ENCODE results near the gene NADK2. TPM values are rescaled to one million over a fixed set of nuclear protein-coding genes. Genes with fewer than 3 reads are reported as not detected.

NADK2 gene
- polyA plus RNA-seq, 1 of the 3 experiments (the other 2 are of a cell fraction) = 7.6 TPM

GRCh38 chr5:36230151-36230790, 11.5 kb downstream of the NADK2 start:
- no peaks in the 10 kb centered on the region for H4K20me1 ChIP-seq (ENCODE audit: insufficient read depth)
- no peak overlapping the region for H3K4me2 ChIP-seq
- ChIA-PET CTCF (interaction anchor here (0.9 to 3.5 kb wide), 5 partner anchors 11 to 151 kb away, joined by 3 to 15 read pairs (median 4); partner anchors contain the start of gene NADK2), POLR2A (interaction anchor here (1.1 kb wide), 1 partner anchor 11 kb away, joined by 3 read pairs; no protein-coding TSS in a partner anchor)
- 96% methylated on average over 1 of the region's 1 CpG for WGBS (ENCODE audit: low lambda C conversion rate)
- H3K9me2 ChIP-seq = no peaks in the 10 kb centered on the region
- peaks cover 27% of the 10 kb centered on the region; the same call in 1 of the 2 replicates for H3K79me2 ChIP-seq (ENCODE audit: insufficient read depth)
- no peaks in the 10 kb centered on the region for H3K9me3 ChIP-seq
- no peak overlapping the region for H3K4me3 ChIP-seq (ENCODE audit: low read depth in 2 of 2, low read length in 1 of 2)
- H3K27me3 ChIP-seq (ENCODE audit: insufficient read depth) = no peaks in the 10 kb centered on the region
- no peak for TF ChIP-seq EP300 (IDR thresholded peaks at IDR 0.05; ENCODE audit: borderline replicate concordance in 1 of 2, low read depth in 1 of 2, low read length in 1 of 2)
- no peak for TF ChIP-seq USF2 (IDR thresholded peaks at IDR 0.05; ENCODE audit: borderline replicate concordance, low read depth, low read length)
- TF ChIP-seq ZBTB33 (IDR thresholded peaks at IDR 0.05; ENCODE audit: borderline replicate concordance, low read depth) = no peak
- no peak for TF ChIP-seq EZH2phosphoT487 (IDR thresholded peaks at IDR 0.05; ENCODE audit: borderline replicate concordance, low read depth)
- H3K9ac ChIP-seq = no peak overlapping the region
- H2AFZ ChIP-seq (ENCODE audit: low read depth) = no peak overlapping the region
- peaks cover 3% of the 10 kb centered on the region for H3F3A ChIP-seq (replicated peaks; ENCODE audit: insufficient read depth)
- H3K4me1 ChIP-seq (ENCODE audit: control insufficient read depth in 1 of 2, insufficient read depth in 2 of 2, low read depth in 1 of 2, low read length in 1 of 2) = peaks cover 0 to 7% of the 10 kb centered on the region in 2 experiments; a peak in 3 of 4 replicates
- H3K27ac ChIP-seq (ENCODE audit: low read depth in 2 of 2, low read length in 1 of 2) = no peak overlapping the region
- H3K36me3 ChIP-seq (replicated peaks in 1 of 2; ENCODE audit: control insufficient read depth in 1 of 2, insufficient read depth in 2 of 2, low read length in 1 of 2) = peaks cover 7 to 9% of the 10 kb centered on the region in 2 experiments
- DNase-seq = no peak

GRCh38 chr5:36228505-36228904, 13.2 kb downstream of the NADK2 start:
- CTCF ChIA-PET = interaction anchor here (1.0 to 3.5 kb wide), 2 partner anchors 13 kb away, joined by 3 to 15 read pairs; partner anchors contain the start of gene NADK2
- DNase-seq = no peak

More at GRCh38 chr5:36228505-36228904, 13.2 kb downstream of the NADK2 start:
- Histone ChIP-seq H3K4me2 (no peak overlapping the region), H3K9me3 (no peaks in the 10 kb centered on the region), H3K27ac (ENCODE audit: low read depth in 2 of 2, low read length in 1 of 2) (no peak overlapping the region), H3K27me3 (ENCODE audit: insufficient read depth) (no peaks in the 10 kb centered on the region), H2AFZ (ENCODE audit: low read depth) (no peak overlapping the region), H3F3A (replicated peaks; ENCODE audit: insufficient read depth) (peaks cover 3% of the 10 kb centered on the region), H3K9ac (no peak overlapping the region), H4K20me1 (ENCODE audit: insufficient read depth) (no peaks in the 10 kb centered on the region), H3K9me2 (no peaks in the 10 kb centered on the region), H3K4me3 (ENCODE audit: low read depth in 2 of 2, low read length in 1 of 2) (no peak overlapping the region), H3K36me3 (replicated peaks in 1 of 2; ENCODE audit: control insufficient read depth in 1 of 2, insufficient read depth in 2 of 2, low read length in 1 of 2) (peaks cover 9 to 17% of the 10 kb centered on the region in 2 experiments), H3K79me2 (ENCODE audit: insufficient read depth) (peaks cover 23% of the 10 kb centered on the region; the same call in 1 of the 2 replicates), H3K4me1 (ENCODE audit: control insufficient read depth in 1 of 2, insufficient read depth in 2 of 2, low read depth in 1 of 2, low read length in 1 of 2) (peaks cover 0 to 7% of the 10 kb centered on the region in 2 experiments; a peak in 3 of 4 replicates)
- POLR2A ChIA-PET = no interaction called here
- TF ChIP-seq IRF3 (IDR thresholded peaks at IDR 0.05; ENCODE audit: low read depth, low read length) = no peak
- 97% methylated on average over 7 of the region's 7 CpGs for WGBS (ENCODE audit: low lambda C conversion rate)
